MCF 10A (cell line): ENCODE measurements around the gene MEF2D. TPM values are rescaled to one million over a fixed set of nuclear protein-coding genes. Genes with fewer than 3 reads are reported as not detected.

Source experiments
- BruUV-seq: library from RNA; stranded (reverse); fragments of 400-500 nt; replicated peaks from 2 replicates; lab custom pipeline; 2021; lab: Mats Ljungman, UMichigan
- CTCF ChIA-PET: fragments of 300-600 bp; sonication (Branson Sonifier 250); formaldehyde crosslinking; extraction: SDS; loops from one replicate; lab custom pipeline; 2021; ENCODE audit warnings: antibody characterized with exemption, inconsistent platforms; lab: Yijun Ruan, JAX
- POLR2A ChIA-PET: fragments of 300-600, 350-650 bp; sonication (Branson Sonifier 250); formaldehyde crosslinking; extraction: SDS; loops from one replicate; lab custom pipeline; 2020; ENCODE audit warnings: antibody characterized with exemption, inconsistent platforms; lab: Yijun Ruan, JAX
- DNase-seq: peaks from one replicate; pipeline ENCODE4 v3.0.0-alpha.2; 2018; ENCODE audit not compliant: unreplicated experiment
- H3K27ac Mint-ChIP-seq: one replicate; pipeline ENCODE4 v1.8.0; 2022; ENCODE audit warnings: mild to moderate bottlenecking, low read depth, mixed read lengths; ENCODE audit not compliant: unreplicated experiment
- H3K27me3 Mint-ChIP-seq: one replicate; pipeline ENCODE4 v1.8.0; 2022; ENCODE audit warnings: mixed read lengths; ENCODE audit not compliant: insufficient read depth, unreplicated experiment
- H3K36me3 Mint-ChIP-seq: one replicate; pipeline ENCODE4 v1.8.0; 2022; ENCODE audit warnings: mild to moderate bottlenecking, moderate library complexity, mixed read lengths; ENCODE audit not compliant: insufficient read depth, unreplicated experiment
- H3K4me1 Mint-ChIP-seq: one replicate; pipeline ENCODE4 v1.8.0; 2022; ENCODE audit warnings: mixed read lengths; ENCODE audit not compliant: insufficient read depth, unreplicated experiment
- H3K4me3 Mint-ChIP-seq: one replicate; pipeline ENCODE4 v1.8.0; 2022; ENCODE audit warnings: mild to moderate bottlenecking, moderate library complexity, mixed read lengths; ENCODE audit not compliant: unreplicated experiment
- H3K9me3 Mint-ChIP-seq: one replicate; pipeline ENCODE4 v1.8.0; 2022; ENCODE audit warnings: mixed read lengths; ENCODE audit not compliant: unreplicated experiment
- CTCF ChIP-seq: fragments of 200-600 bp; IDR thresholded peaks from one replicate; pipeline ENCODE4 v1.8.0; 2022; ENCODE audit warnings: antibody characterized with exemption, mild to moderate bottlenecking; ENCODE audit not compliant: unreplicated experiment
- intact Hi-C: fragments of 100-400 bp; cut with micrococcal nuclease; formaldehyde crosslinking; loops from 2 replicates; pipeline ENCODE4 v1.14.1; 2022
- total RNA-seq: library from RNA; stranded (reverse); gene quantifications from 2 replicates; pipeline ENCODE4 v1.2.3, GENCODE V29; 2022

Gene MEF2D
- total RNA-seq, 1 experiment from 2014 or later = 113 TPM

GRCh38 chr1:156497078-156497742, 3.4 kb downstream of the MEF2D start:
- H3K27ac Mint-ChIP-seq = peak overlapping the region; percentile 97
- no peaks in the 10 kb centered on the region for H3K9me3 Mint-ChIP-seq
- intact Hi-C loops = no loop called here
- H3K36me3 Mint-ChIP-seq = peaks cover 28% of the 10 kb centered on the region
- DNase-seq = no peak
- H3K4me3 Mint-ChIP-seq = peak overlapping the region; percentile 85
- no TSS peak for BruUV-seq
- ChIA-PET POLR2A (interaction anchor here (0.7 to 11.2 kb wide), 3 partner anchors 7 to 34 kb away, joined by 3 to 549 read pairs (median 197); no protein-coding TSS in a partner anchor), CTCF (interaction anchor here (0.9 to 8.3 kb wide), 6 partner anchors 14 to 193 kb away, joined by 3 to 83 read pairs (median 6); partner anchors contain the start of gene GPATCH4)
- peaks cover 64% of the 10 kb centered on the region for H3K4me1 Mint-ChIP-seq
- H3K27me3 Mint-ChIP-seq = no peaks in the 10 kb centered on the region
- no peak for TF ChIP-seq CTCF

- CTCF ChIA-PET = interaction anchor here (0.6 to 8.3 kb wide), 7 partner anchors 14 to 112 kb away, joined by 3 to 83 read pairs (median 4); no protein-coding TSS in a partner anchor
- H3K4me3 Mint-ChIP-seq = peak overlapping the region; percentile 85
- intact Hi-C loops = no loop called here
- BruUV-seq = no TSS peak
- DNase-seq = no peak
- peaks cover 69% of the 10 kb centered on the region for H3K4me1 Mint-ChIP-seq
- TF ChIP-seq CTCF = no peak
- no peaks in the 10 kb centered on the region for H3K9me3 Mint-ChIP-seq
- POLR2A ChIA-PET = interaction anchor here (0.6 to 11.2 kb wide), 5 partner anchors 8 to 106 kb away, joined by 3 to 549 read pairs (median 3); no protein-coding TSS in a partner anchor
- H3K36me3 Mint-ChIP-seq = peaks cover 36% of the 10 kb centered on the region
- H3K27ac Mint-ChIP-seq = peak overlapping the region; percentile 97
- H3K27me3 Mint-ChIP-seq = no peaks in the 10 kb centered on the region
Measured at GRCh38 chr1:156496211-156496761, 4.3 kb downstream of the MEF2D start.

- H3K4me3 Mint-ChIP-seq = peak overlapping the region; percentile 85
- no peaks in the 10 kb centered on the region for H3K9me3 Mint-ChIP-seq
- TF ChIP-seq CTCF = no peak
- peaks cover 76% of the 10 kb centered on the region for H3K4me1 Mint-ChIP-seq
- POLR2A ChIA-PET = interaction anchor here (0.6 to 1.0 kb wide), 5 partner anchors 12 to 112 kb away, joined by 3 to 4 read pairs (median 3); no protein-coding TSS in a partner anchor
- peak overlapping the region; percentile 97 for H3K27ac Mint-ChIP-seq
- DNase-seq = no peak
- BruUV-seq = no TSS peak
- intact Hi-C loops = no loop called here
- H3K36me3 Mint-ChIP-seq = peaks cover 36% of the 10 kb centered on the region
- no peaks in the 10 kb centered on the region for H3K27me3 Mint-ChIP-seq
- CTCF ChIA-PET = interaction anchor here (0.6 to 8.3 kb wide), 11 partner anchors 13 to 125 kb away, joined by 3 to 83 read pairs (median 3); no protein-coding TSS in a partner anchor
Measured at GRCh38 chr1:156495401-156496140, 5.0 kb downstream of the MEF2D start.
